GM19397 (cell line): Measurements from ENCODE around the gene SH3BGRL.
"Not testable (repeated sequence)": the region's sequence is repeated elsewhere in the genome, so short reads cannot be mapped to it uniquely, and the experiment has no call there.

Experiments used
- ATAC-seq: cut with Tn5 transposase; IDR thresholded peaks from one replicate; pipeline ENCODE4 v1.9.1; 2021; ENCODE audit warnings: mild to moderate bottlenecking, moderate library complexity; ENCODE audit not compliant: unreplicated experiment

SH3BGRL gene

GRCh38 chrX:81259020-81259713, 57.3 kb downstream of the SH3BGRL start:
- ATAC-seq: no peak

- ATAC-seq: no peak
Measured at GRCh38 chrX:81259714-81260395, 58.0 kb downstream of the SH3BGRL start.

- ATAC-seq: no peak
Measured at GRCh38 chrX:81261576-81261975, 59.7 kb downstream of the SH3BGRL start.

GRCh38 chrX:81263059-81263458, 61.2 kb downstream of the SH3BGRL start:
- no peak for ATAC-seq

- ATAC-seq: no peak
Measured at GRCh38 chrX:81278616-81279015, 76.7 kb downstream of the SH3BGRL start.

GRCh38 chrX:81280148-81280547, 78.2 kb downstream of the SH3BGRL start:
- no peak for ATAC-seq

- ATAC-seq: no peak
Measured at GRCh38 chrX:81286075-81286474, 84.2 kb downstream of the SH3BGRL start.

- no peak for ATAC-seq
Measured at GRCh38 chrX:81286608-81287007, 84.7 kb downstream of the SH3BGRL start.

GRCh38 chrX:81291996-81292395, 90.1 kb downstream of the SH3BGRL start:
- no peak for ATAC-seq

GRCh38 chrX:81294101-81294500, 92.2 kb downstream of the SH3BGRL start:
- no peak for ATAC-seq

GRCh38 chrX:81301877-81302276, 100.0 kb downstream of the SH3BGRL start:
- ATAC-seq: no peak

- ATAC-seq: no peak
Measured at GRCh38 chrX:81304563-81304962, 102.7 kb downstream of the SH3BGRL start.

- no peak for ATAC-seq
Measured at GRCh38 chrX:81305240-81305639, 103.3 kb downstream of the SH3BGRL start.

GRCh38 chrX:81308086-81308829, 106.4 kb downstream of the SH3BGRL start:
- ATAC-seq: no peak

- ATAC-seq: no peak
Measured at GRCh38 chrX:81316163-81316562, 114.3 kb downstream of the SH3BGRL start.

GRCh38 chrX:81331653-81332052, 129.8 kb downstream of the SH3BGRL start:
- ATAC-seq: not testable (repeated sequence)

GRCh38 chrX:81336455-81337152, 134.7 kb downstream of the SH3BGRL start:
- ATAC-seq: no peak

- ATAC-seq: no peak
Measured at GRCh38 chrX:81337805-81338204, 135.9 kb downstream of the SH3BGRL start.

- ATAC-seq: no peak
Measured at GRCh38 chrX:81338924-81339323, 137.0 kb downstream of the SH3BGRL start.

GRCh38 chrX:81345296-81345695, 143.4 kb downstream of the SH3BGRL start:
- ATAC-seq: not testable (repeated sequence)
